ENCODE measurements around the gene ARID5B. TPM values are rescaled to one million over a fixed set of nuclear protein-coding genes. Genes with fewer than 3 reads are reported as not detected.
A peak's percentile ranks its signal among the peaks of the same experiment; 100 is the strongest.

Gene ARID5B
- total RNA-seq, 1 donor from 2014 or later: 29.8 TPM

GRCh38 chr10:61936770-61937169 lies 35.3 kb downstream of the ARID5B start:
- no peak overlapping the region for H3K27ac ChIP-seq
- TF ChIP-seq CTCF (IDR thresholded peaks at IDR 0.05): no peak
- H3K36me3 ChIP-seq: no peaks in the 10 kb centered on the region
- H3K4me1 ChIP-seq: peaks cover 55% of the 10 kb centered on the region
- H3K4me3 ChIP-seq: no peak overlapping the region
- no peaks in the 10 kb centered on the region for H3K27me3 ChIP-seq (ENCODE audit: low read depth)
- DNase-seq (no peak), ATAC-seq (no peak)
- intact Hi-C loops (cut with DNase I): no loop called here
- H3K9me3 ChIP-seq: no peaks in the 10 kb centered on the region

GRCh38 chr10:61937631-61938351 lies 36.3 kb downstream of the ARID5B start:
- ATAC-seq (peak in 1 of 2 donors; percentile 38), DNase-seq (no peak)
- H3K36me3 ChIP-seq: no peaks in the 10 kb centered on the region
- intact Hi-C loops (cut with DNase I): no loop called here
- H3K9me3 ChIP-seq: no peaks in the 10 kb centered on the region
- no peak overlapping the region for H3K4me3 ChIP-seq
- TF ChIP-seq CTCF (IDR thresholded peaks at IDR 0.05): no peak
- H3K27ac ChIP-seq: peak overlapping the region; percentile 34
- H3K4me1 ChIP-seq: peaks cover 65% of the 10 kb centered on the region
- H3K27me3 ChIP-seq (ENCODE audit: low read depth): no peaks in the 10 kb centered on the region

GRCh38 chr10:61939902-61940301 lies 38.4 kb downstream of the ARID5B start:
- DNase-seq (no peak), ATAC-seq (peak in 1 of 2 donors; percentile 13)
- H3K27ac ChIP-seq: peak overlapping the region; percentile 15
- H3K36me3 ChIP-seq: no peaks in the 10 kb centered on the region
- no peak for TF ChIP-seq CTCF (IDR thresholded peaks at IDR 0.05)
- no peak overlapping the region for H3K4me3 ChIP-seq
- intact Hi-C loops (cut with DNase I): loop anchor here (5.0 kb wide), 1 partner anchor 302 kb away; no protein-coding TSS in a partner anchor
- no peaks in the 10 kb centered on the region for H3K9me3 ChIP-seq
- H3K27me3 ChIP-seq (ENCODE audit: low read depth): no peaks in the 10 kb centered on the region
- peaks cover 69% of the 10 kb centered on the region for H3K4me1 ChIP-seq

- Histone ChIP-seq H3K4me3 (no peak overlapping the region), H3K9me3 (no peaks in the 10 kb centered on the region), H3K27ac (peak overlapping the region; percentile 76), H3K36me3 (no peaks in the 10 kb centered on the region), H3K4me1 (peaks cover 72% of the 10 kb centered on the region), H3K27me3 (ENCODE audit: low read depth) (no peaks in the 10 kb centered on the region)
- no peak for TF ChIP-seq CTCF (IDR thresholded peaks at IDR 0.05)
- DNase-seq (no peak), ATAC-seq (peak in 1 of 2 donors; percentile 54)
- intact Hi-C loops (cut with DNase I): loop anchor here (5.0 kb wide), 1 partner anchor 301 kb away; no protein-coding TSS in a partner anchor
Observed at GRCh38 chr10:61941202-61941681, 39.7 kb downstream of the ARID5B start.

- Histone ChIP-seq H3K4me1 (peaks cover 63% of the 10 kb centered on the region), H3K4me3 (peak overlapping the region; percentile 19), H3K27me3 (ENCODE audit: low read depth) (no peaks in the 10 kb centered on the region), H3K27ac (peak overlapping the region; percentile 76), H3K36me3 (no peaks in the 10 kb centered on the region), H3K9me3 (no peaks in the 10 kb centered on the region)
- ATAC-seq (peak; percentile 56 to 65), DNase-seq (no peak)
- intact Hi-C loops (cut with DNase I): loop anchor here (5.0 kb wide), 1 partner anchor 299 kb away; no protein-coding TSS in a partner anchor
- TF ChIP-seq CTCF (IDR thresholded peaks at IDR 0.05): no peak
Observed at GRCh38 chr10:61942604-61943461, 41.3 kb downstream of the ARID5B start.
